Glutamatergic neuron (in vitro differentiated cells): ENCODE measurements around the gene PTK6. TPM values are rescaled to one million over a fixed set of nuclear protein-coding genes. Genes with fewer than 3 reads are reported as not detected.

ENCODE experiments used
- DNase-seq: peaks from one replicate; pipeline ENCODE4 v3.0.0; 2022
- H3K27ac Mint-ChIP-seq: one replicate; pipeline ENCODE4 v1.8.0; 2020; ENCODE audit warnings: mild to moderate bottlenecking, mixed read lengths, inconsistent platforms; ENCODE audit not compliant: unreplicated experiment
- H3K27me3 Mint-ChIP-seq: one replicate; pipeline ENCODE4 v1.8.0; 2020; ENCODE audit warnings: mild to moderate bottlenecking, moderate library complexity, mixed read lengths, inconsistent platforms; ENCODE audit not compliant: unreplicated experiment
- H3K36me3 Mint-ChIP-seq: one replicate; pipeline ENCODE4 v1.8.0; 2020; ENCODE audit warnings: mild to moderate bottlenecking, mixed read lengths, inconsistent platforms; ENCODE audit not compliant: unreplicated experiment
- H3K4me1 Mint-ChIP-seq: one replicate; pipeline ENCODE4 v1.8.0; 2020; ENCODE audit warnings: mild to moderate bottlenecking, low read depth, mixed read lengths, inconsistent platforms; ENCODE audit not compliant: unreplicated experiment
- H3K4me3 Mint-ChIP-seq: one replicate; pipeline ENCODE4 v1.8.0; 2020; ENCODE audit warnings: mild to moderate bottlenecking, mixed read lengths, inconsistent platforms; ENCODE audit not compliant: unreplicated experiment
- H3K9me3 Mint-ChIP-seq: one replicate; pipeline ENCODE4 v1.8.0; 2020; ENCODE audit warnings: mild to moderate bottlenecking, moderate library complexity, mixed read lengths, inconsistent platforms; ENCODE audit not compliant: unreplicated experiment
- CTCF ChIP-seq: fragments of 200-600 bp; sonication (generic); IDR thresholded peaks from one replicate; pipeline ENCODE4 v1.5.0; 2021; ENCODE audit not compliant: partially characterized antibody, unreplicated experiment
- total RNA-seq: library from RNA; stranded (reverse); fragmentation: NEBNext Ultra II Directional; extraction: Animal tissue kit (Norgen Biotek cat#: 25700); gene quantifications from one replicate; pipeline ENCODE4 v1.2.1, GENCODE V29; 2021; ENCODE audit not compliant: unreplicated experiment

The PTK6 gene
- total RNA-seq, 1 donor from 2014 or later = 0.17 TPM

DNA sequence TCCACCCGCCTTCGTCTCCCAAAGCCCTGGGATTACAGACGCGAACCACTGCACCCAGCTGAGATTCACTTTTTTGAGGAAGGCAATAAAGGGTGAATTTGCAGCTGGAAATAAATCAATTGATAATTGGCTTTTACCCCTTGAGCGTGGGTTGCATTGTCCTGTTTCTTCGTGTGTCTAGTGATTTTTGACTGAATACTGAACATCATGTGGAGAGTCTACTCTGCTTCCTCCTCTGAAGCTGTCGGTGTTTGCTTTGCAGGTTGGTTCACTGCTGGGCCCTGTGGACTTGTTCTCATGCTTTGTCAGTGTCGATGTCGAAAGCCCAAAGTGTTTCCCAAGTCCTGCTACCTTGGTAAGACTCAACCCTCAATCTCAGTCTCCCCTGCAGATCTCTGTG, 32.5 kb downstream of the PTK6 start:
- DNase-seq = no peak
- peaks cover 2% of the 10 kb centered on the region for H3K4me1 Mint-ChIP-seq

GRCh38 chr20:63503524-63503923, 33.7 kb downstream of the PTK6 start:
- no peak overlapping the region for H3K4me3 Mint-ChIP-seq
- H3K27me3 Mint-ChIP-seq = peaks cover 6% of the 10 kb centered on the region
- peaks cover 17% of the 10 kb centered on the region for H3K36me3 Mint-ChIP-seq
- no peak for TF ChIP-seq CTCF
- no peak for DNase-seq
- peaks cover 2% of the 10 kb centered on the region for H3K4me1 Mint-ChIP-seq
- H3K27ac Mint-ChIP-seq = no peak overlapping the region
- H3K9me3 Mint-ChIP-seq = peaks cover 13% of the 10 kb centered on the region

More for the DNA sequence above, 32.5 kb downstream of the PTK6 start:
- H3K9me3 Mint-ChIP-seq = peaks cover 14% of the 10 kb centered on the region
- TF ChIP-seq CTCF = no peak
- H3K4me3 Mint-ChIP-seq = no peak overlapping the region
- peaks cover 6% of the 10 kb centered on the region for H3K27me3 Mint-ChIP-seq
- peaks cover 19% of the 10 kb centered on the region for H3K36me3 Mint-ChIP-seq
- H3K27ac Mint-ChIP-seq = no peak overlapping the region

DNA sequence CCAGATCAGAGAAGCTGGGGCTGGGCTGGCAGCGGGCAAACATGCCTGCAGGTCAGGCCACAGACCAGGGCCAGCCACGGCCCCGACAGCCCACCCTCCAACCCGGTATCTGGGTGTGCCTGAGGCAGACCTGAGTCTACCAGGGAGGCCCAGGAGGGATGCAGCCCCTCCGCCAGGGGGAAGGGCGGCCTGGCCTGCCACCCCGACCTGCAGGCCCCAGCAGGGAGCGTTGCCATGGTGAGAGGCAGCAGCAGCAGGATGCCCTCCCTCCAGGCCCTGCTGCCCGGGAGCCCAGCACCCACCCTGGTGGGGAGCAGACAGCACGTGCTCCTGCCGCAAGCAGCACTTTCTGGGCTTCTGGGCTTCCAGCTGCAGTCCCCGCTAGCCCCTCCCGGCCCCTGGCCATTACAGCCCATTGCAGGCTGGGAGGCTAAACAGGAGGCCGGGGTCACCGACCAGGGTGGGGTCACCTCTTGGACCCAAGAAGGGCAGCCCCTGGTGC, 34.5 kb downstream of the PTK6 start:
- DNase-seq = no peak
- Mint-ChIP-seq H3K9me3 (peaks cover 8% of the 10 kb centered on the region), H3K27me3 (peaks cover 6% of the 10 kb centered on the region), H3K4me1 (peaks cover 2% of the 10 kb centered on the region), H3K36me3 (peaks cover 10% of the 10 kb centered on the region), H3K4me3 (no peak overlapping the region), H3K27ac (no peak overlapping the region)
- TF ChIP-seq CTCF = no peak

- Mint-ChIP-seq H3K4me3 (no peak overlapping the region), H3K27ac (no peak overlapping the region), H3K9me3 (peaks cover 8% of the 10 kb centered on the region), H3K4me1 (peaks cover 2% of the 10 kb centered on the region), H3K27me3 (peaks cover 6% of the 10 kb centered on the region), H3K36me3 (peaks cover 9% of the 10 kb centered on the region)
- peak; percentile 75 for DNase-seq
- TF ChIP-seq CTCF = no peak
These were observed 35.1 kb downstream of the PTK6 start for GRCh38 chr20:63501818-63502670.
